ENCODE measurements around the gene EPN2. TPM values are rescaled to one million over a fixed set of nuclear protein-coding genes. Genes with fewer than 3 reads are reported as not detected.

Gene EPN2
- polyA plus RNA-seq, 1 of the 3 experiments (the other 2 are of a cell fraction) = 38.9 TPM

DNA sequence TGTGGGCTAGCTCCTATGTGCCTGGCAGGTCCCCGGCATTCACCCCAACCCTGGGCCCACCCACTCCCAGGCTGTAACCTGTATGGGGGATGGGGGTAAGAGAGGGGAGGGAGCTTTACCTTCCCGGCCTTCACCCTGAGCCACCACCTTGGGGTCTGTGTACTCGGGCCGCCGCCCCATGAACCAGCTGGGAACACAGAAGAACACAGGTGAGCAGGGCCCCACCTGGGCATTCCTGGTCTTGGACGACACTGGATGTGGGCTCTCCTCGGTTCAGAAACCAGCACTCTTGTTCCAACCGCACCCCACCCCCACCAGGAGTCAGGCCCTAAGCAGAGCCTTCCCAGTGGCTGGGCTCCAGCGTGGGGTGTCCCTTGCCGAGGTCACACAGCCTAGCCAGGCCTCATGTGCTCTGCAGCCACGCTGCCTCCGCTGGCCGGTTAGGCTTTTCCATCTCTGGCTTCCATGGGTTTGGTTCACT is 106.5 kb downstream of the EPN2 start:
- no peaks in the 10 kb centered on the region for H3K36me3 ChIP-seq (replicated peaks in 1 of 2; ENCODE audit: control insufficient read depth in 1 of 2, insufficient read depth in 2 of 2, low read length in 1 of 2)
- ChIA-PET POLR2A (no interaction called here), CTCF (interaction anchor here (1.1 to 3.7 kb wide), 5 partner anchors 12 to 103 kb away, joined by 3 to 20 read pairs (median 4); partner anchors contain the start of gene B9D1)
- H3K79me2 ChIP-seq (ENCODE audit: insufficient read depth) = no peaks in the 10 kb centered on the region
- no peaks in the 10 kb centered on the region for H3K9me2 ChIP-seq
- H3K9me3 ChIP-seq = no peaks in the 10 kb centered on the region
- 95% methylated on average over 9 of the region's 13 CpGs for WGBS (ENCODE audit: low lambda C conversion rate)
- TF ChIP-seq, protein P1, sequence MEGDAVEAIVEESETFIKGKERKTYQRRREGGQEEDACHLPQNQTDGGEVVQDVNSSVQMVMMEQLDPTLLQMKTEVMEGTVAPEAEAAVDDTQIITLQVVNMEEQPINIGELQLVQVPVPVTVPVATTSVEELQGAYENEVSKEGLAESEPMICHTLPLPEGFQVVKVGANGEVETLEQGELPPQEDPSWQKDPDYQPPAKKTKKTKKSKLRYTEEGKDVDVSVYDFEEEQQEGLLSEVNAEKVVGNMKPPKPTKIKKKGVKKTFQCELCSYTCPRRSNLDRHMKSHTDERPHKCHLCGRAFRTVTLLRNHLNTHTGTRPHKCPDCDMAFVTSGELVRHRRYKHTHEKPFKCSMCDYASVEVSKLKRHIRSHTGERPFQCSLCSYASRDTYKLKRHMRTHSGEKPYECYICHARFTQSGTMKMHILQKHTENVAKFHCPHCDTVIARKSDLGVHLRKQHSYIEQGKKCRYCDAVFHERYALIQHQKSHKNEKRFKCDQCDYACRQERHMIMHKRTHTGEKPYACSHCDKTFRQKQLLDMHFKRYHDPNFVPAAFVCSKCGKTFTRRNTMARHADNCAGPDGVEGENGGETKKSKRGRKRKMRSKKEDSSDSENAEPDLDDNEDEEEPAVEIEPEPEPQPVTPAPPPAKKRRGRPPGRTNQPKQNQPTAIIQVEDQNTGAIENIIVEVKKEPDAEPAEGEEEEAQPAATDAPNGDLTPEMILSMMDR (IDR thresholded peaks at IDR 0.05) = peak; percentile 8; the same call in 1 of the 2 replicates
- no peak for TF ChIP-seq TAF1 (IDR thresholded peaks at IDR 0.05; ENCODE audit: borderline replicate concordance, low read depth, low read length)
- no peaks in the 10 kb centered on the region for H4K20me1 ChIP-seq (ENCODE audit: insufficient read depth)
- no peaks in the 10 kb centered on the region for H3K27me3 ChIP-seq (ENCODE audit: insufficient read depth)
- H3K27ac ChIP-seq (ENCODE audit: low read depth in 2 of 2, low read length in 1 of 2) = no peak overlapping the region
- H3K4me2 ChIP-seq = no peak overlapping the region
- H2AFZ ChIP-seq (ENCODE audit: low read depth) = no peak overlapping the region
- DNase-seq = no peak
- no peak overlapping the region for H3K9ac ChIP-seq
- peaks cover 23% of the 10 kb centered on the region for H3F3A ChIP-seq (replicated peaks; ENCODE audit: insufficient read depth)
- peaks cover 13 to 20% of the 10 kb centered on the region in 2 experiments; a peak in 3 of 4 replicates for H3K4me1 ChIP-seq (ENCODE audit: control insufficient read depth in 1 of 2, insufficient read depth in 2 of 2, low read depth in 1 of 2, low read length in 1 of 2)
- no peak overlapping the region for H3K4me3 ChIP-seq (ENCODE audit: low read depth in 2 of 2, low read length in 1 of 2)

DNA sequence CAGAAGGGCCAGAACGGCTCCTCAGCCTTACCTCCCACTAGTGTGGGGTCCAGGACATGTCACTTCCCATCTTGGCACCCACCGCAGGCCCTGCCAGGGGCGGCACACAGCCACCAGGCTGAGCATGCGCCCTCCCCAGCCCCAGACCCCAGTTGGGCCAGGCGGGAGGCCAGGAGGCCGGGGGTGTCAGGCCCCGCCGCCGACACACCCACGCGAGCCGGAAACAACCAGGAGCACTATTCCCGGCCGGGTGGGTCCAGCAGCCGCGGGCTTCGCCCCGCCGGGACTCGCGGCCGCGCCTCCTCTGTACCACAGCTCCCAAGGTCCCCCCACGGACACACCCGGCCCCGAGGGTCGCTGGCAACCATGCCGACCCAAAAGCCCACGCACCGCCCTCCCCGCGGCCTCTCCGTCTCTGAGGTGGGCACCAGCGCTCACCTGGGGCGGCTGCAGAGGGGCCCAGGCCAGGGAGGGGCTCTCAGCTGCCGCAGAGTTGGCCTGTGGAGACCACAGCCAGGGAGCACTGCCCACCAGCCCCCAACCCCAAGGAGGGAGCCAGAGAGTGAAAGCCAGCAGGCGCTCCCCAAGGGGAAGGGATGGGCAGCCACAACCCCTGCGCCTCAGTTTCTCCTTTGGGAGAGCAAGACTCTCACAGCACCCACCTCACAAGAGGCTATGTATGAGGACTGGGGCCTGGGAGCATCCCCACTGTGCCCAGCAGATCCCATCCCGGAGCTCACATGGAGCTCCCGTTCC is 107.3 kb downstream of the EPN2 start:
- H3K36me3 ChIP-seq (replicated peaks in 1 of 2; ENCODE audit: control insufficient read depth in 1 of 2, insufficient read depth in 2 of 2, low read length in 1 of 2) = no peaks in the 10 kb centered on the region
- WGBS (ENCODE audit: low lambda C conversion rate) = 97% methylated on average over 9 of the region's 40 CpGs
- H3K4me1 ChIP-seq (ENCODE audit: control insufficient read depth in 1 of 2, insufficient read depth in 2 of 2, low read depth in 1 of 2, low read length in 1 of 2) = peaks cover 13 to 20% of the 10 kb centered on the region in 2 experiments; a peak in 3 of 4 replicates
- H3K4me3 ChIP-seq (ENCODE audit: low read depth in 2 of 2, low read length in 1 of 2) = no peak overlapping the region
- DNase-seq = no peak
- H3K79me2 ChIP-seq (ENCODE audit: insufficient read depth) = no peaks in the 10 kb centered on the region
- no peak overlapping the region for H3K9ac ChIP-seq
- no peaks in the 10 kb centered on the region for H3K27me3 ChIP-seq (ENCODE audit: insufficient read depth)
- H4K20me1 ChIP-seq (ENCODE audit: insufficient read depth) = no peaks in the 10 kb centered on the region
- H3K9me3 ChIP-seq = no peaks in the 10 kb centered on the region
- H3K4me2 ChIP-seq = no peak overlapping the region
- peaks cover 28% of the 10 kb centered on the region for H3F3A ChIP-seq (replicated peaks; ENCODE audit: insufficient read depth)
- ChIA-PET POLR2A (no interaction called here), CTCF (interaction anchor here (1.1 to 3.7 kb wide), 2 partner anchors 13 to 18 kb away, joined by 3 to 20 read pairs; partner anchors contain the start of gene B9D1)
- no peak overlapping the region for H3K27ac ChIP-seq (ENCODE audit: low read depth in 2 of 2, low read length in 1 of 2)
- H2AFZ ChIP-seq (ENCODE audit: low read depth) = no peak overlapping the region
- no peaks in the 10 kb centered on the region for H3K9me2 ChIP-seq
- TF ChIP-seq RXRA (IDR thresholded peaks at IDR 0.05; ENCODE audit: borderline replicate concordance, low read depth) (no peak), JUND (IDR thresholded peaks at IDR 0.05) (no peak), YY1 (IDR thresholded peaks at IDR 0.05; ENCODE audit: low read depth) (no peak), GABPA (IDR thresholded peaks at IDR 0.05; ENCODE audit: low read depth) (no peak), RFX5 (IDR thresholded peaks at IDR 0.05; ENCODE audit: low read length) (no peak), FOSL2 (IDR thresholded peaks at IDR 0.05; ENCODE audit: borderline replicate concordance, low read depth) (no peak), NFIC (IDR thresholded peaks at IDR 0.05; ENCODE audit: borderline replicate concordance) (no peak), MXI1 (IDR thresholded peaks at IDR 0.05; ENCODE audit: low read depth, low read length) (no peak), FOXM1 (IDR thresholded peaks at IDR 0.05; ENCODE audit: low read depth) (no peak), MEF2A (IDR thresholded peaks at IDR 0.05; ENCODE audit: borderline replicate concordance, low read depth) (no peak), EP300 (IDR thresholded peaks at IDR 0.05; ENCODE audit: borderline replicate concordance in 1 of 2, low read depth in 1 of 2, low read length in 1 of 2) (no peak), CHD2 (IDR thresholded peaks at IDR 0.05; ENCODE audit: low read length, partially characterized antibody) (no peak)
- TF ChIP-seq, protein P2, sequence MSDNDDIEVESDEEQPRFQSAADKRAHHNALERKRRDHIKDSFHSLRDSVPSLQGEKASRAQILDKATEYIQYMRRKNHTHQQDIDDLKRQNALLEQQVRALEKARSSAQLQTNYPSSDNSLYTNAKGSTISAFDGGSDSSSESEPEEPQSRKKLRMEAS (IDR thresholded peaks at IDR 0.05; ENCODE audit: low read depth) = no peak
- TF ChIP-seq, protein P3, sequence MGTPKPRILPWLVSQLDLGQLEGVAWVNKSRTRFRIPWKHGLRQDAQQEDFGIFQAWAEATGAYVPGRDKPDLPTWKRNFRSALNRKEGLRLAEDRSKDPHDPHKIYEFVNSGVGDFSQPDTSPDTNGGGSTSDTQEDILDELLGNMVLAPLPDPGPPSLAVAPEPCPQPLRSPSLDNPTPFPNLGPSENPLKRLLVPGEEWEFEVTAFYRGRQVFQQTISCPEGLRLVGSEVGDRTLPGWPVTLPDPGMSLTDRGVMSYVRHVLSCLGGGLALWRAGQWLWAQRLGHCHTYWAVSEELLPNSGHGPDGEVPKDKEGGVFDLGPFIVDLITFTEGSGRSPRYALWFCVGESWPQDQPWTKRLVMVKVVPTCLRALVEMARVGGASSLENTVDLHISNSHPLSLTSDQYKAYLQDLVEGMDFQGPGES (IDR thresholded peaks at IDR 0.05; ENCODE audit: low read depth, low read length) = no peak
- TF ChIP-seq, protein P1 (IDR thresholded peaks at IDR 0.05) = no peak
- TF ChIP-seq, protein P4, sequence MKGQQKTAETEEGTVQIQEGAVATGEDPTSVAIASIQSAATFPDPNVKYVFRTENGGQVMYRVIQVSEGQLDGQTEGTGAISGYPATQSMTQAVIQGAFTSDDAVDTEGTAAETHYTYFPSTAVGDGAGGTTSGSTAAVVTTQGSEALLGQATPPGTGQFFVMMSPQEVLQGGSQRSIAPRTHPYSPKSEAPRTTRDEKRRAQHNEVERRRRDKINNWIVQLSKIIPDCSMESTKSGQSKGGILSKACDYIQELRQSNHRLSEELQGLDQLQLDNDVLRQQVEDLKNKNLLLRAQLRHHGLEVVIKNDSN (IDR thresholded peaks at IDR 0.05; ENCODE audit: borderline replicate concordance, low read depth) = no peak
- TF ChIP-seq, protein P5, sequence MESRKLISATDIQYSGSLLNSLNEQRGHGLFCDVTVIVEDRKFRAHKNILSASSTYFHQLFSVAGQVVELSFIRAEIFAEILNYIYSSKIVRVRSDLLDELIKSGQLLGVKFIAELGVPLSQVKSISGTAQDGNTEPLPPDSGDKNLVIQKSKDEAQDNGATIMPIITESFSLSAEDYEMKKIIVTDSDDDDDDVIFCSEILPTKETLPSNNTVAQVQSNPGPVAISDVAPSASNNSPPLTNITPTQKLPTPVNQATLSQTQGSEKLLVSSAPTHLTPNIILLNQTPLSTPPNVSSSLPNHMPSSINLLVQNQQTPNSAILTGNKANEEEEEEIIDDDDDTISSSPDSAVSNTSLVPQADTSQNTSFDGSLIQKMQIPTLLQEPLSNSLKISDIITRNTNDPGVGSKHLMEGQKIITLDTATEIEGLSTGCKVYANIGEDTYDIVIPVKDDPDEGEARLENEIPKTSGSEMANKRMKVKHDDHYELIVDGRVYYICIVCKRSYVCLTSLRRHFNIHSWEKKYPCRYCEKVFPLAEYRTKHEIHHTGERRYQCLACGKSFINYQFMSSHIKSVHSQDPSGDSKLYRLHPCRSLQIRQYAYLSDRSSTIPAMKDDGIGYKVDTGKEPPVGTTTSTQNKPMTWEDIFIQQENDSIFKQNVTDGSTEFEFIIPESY (IDR thresholded peaks at IDR 0.05; ENCODE audit: borderline replicate concordance, low read depth) = no peak

Measured in SK-N-SH (cell line).